WTC11 (cell line): ENCODE measurements around the gene MTMR3.

ENCODE experiments used
- CTCF ChIP-seq: fragments of 200-600 bp; IDR thresholded peaks from 2 replicates; pipeline ENCODE4 v1.8.0; 2022; ENCODE audit warnings: antibody characterized with exemption
- IRF1 ChIP-seq: sonication (generic); formaldehyde crosslinking; IDR thresholded peaks from 2 replicates; pipeline ENCODE4 v1.8.0; 2023; ENCODE audit warnings: missing genetic modification reagents
- NR3C1 ChIP-seq: sonication (generic); formaldehyde crosslinking; conservative IDR thresholded peaks from 2 replicates; pipeline ENCODE4 v1.8.1; 2023; ENCODE audit warnings: low read depth, mild to moderate bottlenecking, missing genetic modification reagents
- USF2 ChIP-seq: sonication (generic); formaldehyde crosslinking; IDR thresholded peaks from 2 replicates; pipeline ENCODE4 v1.8.1; 2023; ENCODE audit warnings: mild to moderate bottlenecking, missing genetic modification reagents, moderate library complexity
- ZNF281 ChIP-seq: sonication (generic); formaldehyde crosslinking; IDR thresholded peaks from 2 replicates; pipeline ENCODE4 v1.8.0; 2023; ENCODE audit warnings: mild to moderate bottlenecking, missing genetic modification reagents
- ZNF512 ChIP-seq: sonication (generic); formaldehyde crosslinking; IDR thresholded peaks from 2 replicates; pipeline ENCODE4 v1.8.1; 2022; ENCODE audit warnings: missing genetic modification reagents, borderline replicate concordance

GRCh38 chr22:29994027-29994715 lies 111.2 kb downstream of the MTMR3 start:
- no peak for TF ChIP-seq CTCF
- no peak for TF ChIP-seq USF2 (CRISPR knock-in tag)
- TF ChIP-seq NR3C1 (CRISPR knock-in tag) = no peak
- no peak for TF ChIP-seq IRF1
- no peak for TF ChIP-seq ZNF512
- no peak for TF ChIP-seq ZNF281 (CRISPR knock-in tag)
